Muscle of leg (tissue), 11 donors: ENCODE results near the gene COQ4. TPM values are rescaled to one million over a fixed set of nuclear protein-coding genes. Genes with fewer than 3 reads are reported as not detected.
A peak's percentile ranks its signal among the peaks of the same experiment; 100 is the strongest.

Experiments
- DNase-seq: peaks from one replicate; pipeline ENCODE4 v3.0.0; 2013
- H3K27ac ChIP-seq: one replicate; pipeline ENCODE4 v1.5.1; 2013; ENCODE audit warnings: mild to moderate bottlenecking, low read length, control low read depth
- H3K27me3 ChIP-seq: one replicate; pipeline ENCODE4 v1.6.1; 2013; ENCODE audit warnings: low read length; ENCODE audit not compliant: control insufficient read depth, insufficient read depth
- H3K36me3 ChIP-seq: one replicate; pipeline ENCODE4 v1.6.1; 2013; ENCODE audit warnings: low read length; ENCODE audit not compliant: control insufficient read depth, insufficient read depth
- H3K4me1 ChIP-seq: one replicate; pipeline ENCODE4 v1.6.1; 2013; ENCODE audit warnings: low read length; ENCODE audit not compliant: control insufficient read depth, insufficient read depth
- H3K4me3 ChIP-seq: one replicate; pipeline ENCODE4 v1.5.1; 2013; ENCODE audit warnings: low read length, control low read depth
- H3K9me3 ChIP-seq: replicated peaks from 2 replicates; pipeline ENCODE4 v1.6.1; 2013; ENCODE audit warnings: low read depth, low read length; ENCODE audit not compliant: control insufficient read depth
- WGBS: methylation state at CpG from one replicate; pipeline ENCODE4 v1.1.5; 2013; ENCODE audit warnings: missing lambda C conversion rate; ENCODE audit not compliant: insufficient coverage; 5-methylcytosine and 5-hydroxymethylcytosine counted together
- polyA plus RNA-seq, 8 donors: library from polyadenylated mRNA; unstranded; fragments of 120-200 nt; gene quantifications; one replicate each; pipeline versions ENCODE4 v1.2.1 to v1.2.3, GENCODE V29; 2013; ENCODE audit warnings: inconsistent platforms in 1 of 8, low replicate concordance in 1 of 8; ENCODE audit not compliant: insufficient read length in 8 of 8, insufficient read depth in 1 of 8
- total RNA-seq: library from RNA; stranded (reverse); fragments of 120-200 nt; gene quantifications from one replicate; pipeline ENCODE4 v1.2.4, GENCODE V29; 2013

The COQ4 gene
- total and polyA plus RNA-seq, 9 donors = 24.4 to 39.3 (median 31.8) TPM

GRCh38 chr9:128360826-128361225 lies 38.2 kb downstream of the COQ4 start:
- no CpG with 5 or more reads among the region's 2 CpGs for whole genome bisulfite sequencing
- Histone ChIP-seq H3K4me3 (no peak overlapping the region), H3K4me1 (peaks cover 53% of the 10 kb centered on the region), H3K27ac (peak overlapping the region; percentile 82), H3K9me3 (no peaks in the 10 kb centered on the region), H3K27me3 (no peaks in the 10 kb centered on the region), H3K36me3 (peaks cover 18% of the 10 kb centered on the region)
- no peak for DNase-seq

GRCh38 chr9:128361296-128361985 lies 38.8 kb downstream of the COQ4 start:
- Histone ChIP-seq H3K27ac (peak overlapping the region; percentile 82), H3K4me1 (peaks cover 54% of the 10 kb centered on the region), H3K9me3 (no peaks in the 10 kb centered on the region), H3K4me3 (peak overlapping the region; percentile 29), H3K27me3 (no peaks in the 10 kb centered on the region), H3K36me3 (peaks cover 13% of the 10 kb centered on the region)
- WGBS = 21% methylated on average over 9 of the region's 14 CpGs
- DNase-seq = peak; percentile 79

GRCh38 chr9:128361986-128362646 lies 39.5 kb downstream of the COQ4 start:
- WGBS = 11% methylated on average over 16 of the region's 20 CpGs
- peak overlapping the region; percentile 82 for H3K27ac ChIP-seq
- peaks cover 54% of the 10 kb centered on the region for H3K4me1 ChIP-seq
- DNase-seq = peak; percentile 95
- H3K36me3 ChIP-seq = peaks cover 11% of the 10 kb centered on the region
- peak overlapping the region; percentile 29 for H3K4me3 ChIP-seq
- H3K9me3 ChIP-seq = no peaks in the 10 kb centered on the region
- H3K27me3 ChIP-seq = no peaks in the 10 kb centered on the region

GRCh38 chr9:128362774-128363173 lies 40.1 kb downstream of the COQ4 start:
- peaks cover 5% of the 10 kb centered on the region for H3K36me3 ChIP-seq
- H3K9me3 ChIP-seq = no peaks in the 10 kb centered on the region
- no peaks in the 10 kb centered on the region for H3K27me3 ChIP-seq
- no peak overlapping the region for H3K4me3 ChIP-seq
- 80% methylated on average over 1 of the region's 3 CpGs for WGBS
- H3K27ac ChIP-seq = peak overlapping the region; percentile 82
- H3K4me1 ChIP-seq = peaks cover 54% of the 10 kb centered on the region
- DNase-seq = no peak

- peak overlapping the region; percentile 86 for H3K27ac ChIP-seq
- H3K9me3 ChIP-seq = no peaks in the 10 kb centered on the region
- no peaks in the 10 kb centered on the region for H3K36me3 ChIP-seq
- no peak overlapping the region for H3K4me3 ChIP-seq
- WGBS = 56% methylated on average over 1 of the region's 4 CpGs
- H3K27me3 ChIP-seq = no peaks in the 10 kb centered on the region
- H3K4me1 ChIP-seq = peaks cover 55% of the 10 kb centered on the region
- no peak for DNase-seq
These were observed 42.9 kb downstream of the COQ4 start for GRCh38 chr9:128365525-128365924.

- Histone ChIP-seq H3K27ac (no peak overlapping the region), H3K36me3 (peaks cover 13% of the 10 kb centered on the region), H3K4me1 (peaks cover 36% of the 10 kb centered on the region), H3K9me3 (no peaks in the 10 kb centered on the region), H3K27me3 (no peaks in the 10 kb centered on the region), H3K4me3 (no peak overlapping the region)
- no peak for DNase-seq
- 93% methylated on average over 6 of the region's 9 CpGs for WGBS
These were observed 46.5 kb downstream of the COQ4 start for GRCh38 chr9:128369024-128369706.

GRCh38 chr9:128370367-128370751 lies 47.7 kb downstream of the COQ4 start:
- Histone ChIP-seq H3K27ac (peak overlapping the region; percentile 100), H3K9me3 (no peaks in the 10 kb centered on the region), H3K36me3 (peaks cover 23% of the 10 kb centered on the region), H3K4me3 (peak overlapping the region; percentile 99), H3K4me1 (peaks cover 25% of the 10 kb centered on the region), H3K27me3 (no peaks in the 10 kb centered on the region)
- DNase-seq = no peak

- no peaks in the 10 kb centered on the region for H3K27me3 ChIP-seq
- 0% methylated on average over 40 of the region's 55 CpGs for WGBS
- peak; percentile 99 for DNase-seq
- peak within 1 kb of the TSS; percentile 99 for H3K4me3 ChIP-seq
- peaks cover 20% of the 10 kb centered on the region for H3K4me1 ChIP-seq
- peak within 1 kb of the TSS; percentile 100 for H3K27ac ChIP-seq
- no peaks in the 10 kb centered on the region for H3K9me3 ChIP-seq
- H3K36me3 ChIP-seq = peaks cover 25% of the 10 kb centered on the region
These were observed 48.4 kb downstream of the COQ4 start, which contains the start of gene URM1 for GRCh38 chr9:128370752-128371629. Gene URM1, plus strand, starts transcription at chr9:128371374. Its CDS starts 7 bp downstream, at chr9:128371381.

- no peak for DNase-seq
- H3K27ac ChIP-seq = peak overlapping the region; percentile 87
- H3K9me3 ChIP-seq = no peaks in the 10 kb centered on the region
- peaks cover 25% of the 10 kb centered on the region for H3K36me3 ChIP-seq
- H3K4me1 ChIP-seq = peaks cover 20% of the 10 kb centered on the region
- H3K27me3 ChIP-seq = no peaks in the 10 kb centered on the region
- 0% methylated on average over 6 of the region's 10 CpGs for WGBS
- H3K4me3 ChIP-seq = peak overlapping the region; percentile 99
These were observed 49.0 kb downstream of the COQ4 start for GRCh38 chr9:128371630-128372117.
